DND-41 (cell line): ENCODE data around the gene CFAP58.

Experiments used
- ATAC-seq: fragments of 200-7000 bp; cut with Tn5 transposase; 3 replicates; pipeline ENCODE4 v1.9.1; 2021; ENCODE audit warnings: low read depth; ENCODE audit not compliant: insufficient read depth
- DNase-seq: peaks from one replicate; pipeline ENCODE4 v3.0.0-alpha.2; 2020
- H2AFZ ChIP-seq: 2 replicates; pipeline ENCODE4 v1.6.0; 2012; ENCODE audit warnings: low read depth, low read length
- H3K27ac ChIP-seq: 2 replicates; pipeline ENCODE4 v1.5.1; 2012; ENCODE audit warnings: low read length, inconsistent platforms
- H3K27me3 ChIP-seq: fragments of 200-600 bp; sonication (generic); 2 replicates; pipeline ENCODE4 v1.6.0; 2012; ENCODE audit warnings: low read length, mild to moderate bottlenecking, inconsistent platforms; ENCODE audit not compliant: insufficient read depth, poor library complexity
- H3K36me3 ChIP-seq: 2 replicates; pipeline ENCODE4 v1.5.1; 2012; ENCODE audit warnings: low read length, inconsistent platforms; ENCODE audit not compliant: insufficient read depth
- H3K4me1 ChIP-seq: 2 replicates; pipeline ENCODE4 v1.5.1; 2012; ENCODE audit warnings: mild to moderate bottlenecking, low read length; ENCODE audit not compliant: insufficient read depth
- H3K4me2 ChIP-seq: 2 replicates; pipeline ENCODE4 v1.6.0; 2012; ENCODE audit warnings: mild to moderate bottlenecking, moderate library complexity, low read length, inconsistent platforms; ENCODE audit not compliant: insufficient read depth
- H3K4me3 ChIP-seq, 2 experiments: fragments of 200-600 bp in 1 of 2; shearing (Covaris generic) in 1 of 2; 2 replicates each; pipeline ENCODE4 v1.5.1; 2012 to 2016; ENCODE audit warnings: inconsistent platforms in 2 of 2, low read length in 2 of 2, mild to moderate bottlenecking in 2 of 2, low read depth in 1 of 2, moderate library complexity in 1 of 2
- H3K79me2 ChIP-seq: 2 replicates; pipeline ENCODE4 v1.6.0; 2012; ENCODE audit warnings: low read length, inconsistent platforms; ENCODE audit not compliant: insufficient read depth
- H3K9ac ChIP-seq: 2 replicates; pipeline ENCODE4 v1.6.0; 2012; ENCODE audit warnings: low read depth, mild to moderate bottlenecking, inconsistent platforms, low read length, moderate library complexity
- H3K9me3 ChIP-seq: 2 replicates; pipeline ENCODE4 v1.5.1; 2012; ENCODE audit warnings: low read length, moderate library complexity, mild to moderate bottlenecking, inconsistent platforms; ENCODE audit not compliant: insufficient read depth, severe bottlenecking
- H4K20me1 ChIP-seq: 2 replicates; pipeline ENCODE4 v1.6.0; 2012; ENCODE audit warnings: low read length; ENCODE audit not compliant: insufficient read depth
- CTCF ChIP-seq: IDR thresholded peaks from 2 replicates; pipeline ENCODE4 v1.5.1; 2012; ENCODE audit warnings: borderline replicate concordance, low read length, moderate library complexity, mild to moderate bottlenecking; ENCODE audit not compliant: poor library complexity, severe bottlenecking; ENCODE audit errors: extremely low read depth
- EZH2 ChIP-seq: IDR thresholded peaks from 3 replicates; pipeline ENCODE4 v1.6.1; 2012; ENCODE audit warnings: borderline replicate concordance, low read depth, mild to moderate bottlenecking, moderate library complexity, low read length, inconsistent platforms; ENCODE audit not compliant: severe bottlenecking

The CFAP58 gene

GRCh38 chr10:104347295-104348045 lies 6.2 kb upstream of the CFAP58 start:
- Histone ChIP-seq H3K4me2 (no peak overlapping the region), H3K27me3 (peaks cover 16% of the 10 kb centered on the region), H3K27ac (no peak overlapping the region), H3K4me3 (no peak overlapping the region), H3K4me1 (peaks cover 10% of the 10 kb centered on the region; the same call in 1 of the 2 replicates), H3K9me3 (no peaks in the 10 kb centered on the region), H4K20me1 (no peaks in the 10 kb centered on the region), H2AFZ (no peak overlapping the region), H3K36me3 (no peaks in the 10 kb centered on the region), H3K9ac (no peak overlapping the region), H3K79me2 (no peaks in the 10 kb centered on the region)
- no peak for ATAC-seq
- no peak for TF ChIP-seq CTCF
- no peak for DNase-seq

- H3K9ac ChIP-seq: no peak overlapping the region
- H3K27me3 ChIP-seq: peaks cover 19% of the 10 kb centered on the region
- H3K27ac ChIP-seq: no peak overlapping the region
- H3K9me3 ChIP-seq: no peaks in the 10 kb centered on the region
- H3K36me3 ChIP-seq: no peaks in the 10 kb centered on the region
- H3K4me3 ChIP-seq: no peak overlapping the region
- H3K79me2 ChIP-seq: no peaks in the 10 kb centered on the region
- TF ChIP-seq EZH2 (no peak), CTCF (no peak)
- no peak overlapping the region for H2AFZ ChIP-seq
- peaks cover 18% of the 10 kb centered on the region for H3K4me1 ChIP-seq
- no peak overlapping the region for H3K4me2 ChIP-seq
- ATAC-seq (no peak), DNase-seq (no peak)
- no peaks in the 10 kb centered on the region for H4K20me1 ChIP-seq
Measured at GRCh38 chr10:104348601-104349000, 5.0 kb upstream of the CFAP58 start.

- Histone ChIP-seq H3K36me3 (no peaks in the 10 kb centered on the region), H3K9ac (no peak overlapping the region), H3K4me3 (no peak overlapping the region), H3K9me3 (no peaks in the 10 kb centered on the region), H2AFZ (no peak overlapping the region), H4K20me1 (no peaks in the 10 kb centered on the region), H3K27me3 (peaks cover 30% of the 10 kb centered on the region), H3K4me1 (peaks cover 27% of the 10 kb centered on the region), H3K27ac (no peak overlapping the region), H3K4me2 (no peak overlapping the region), H3K79me2 (no peaks in the 10 kb centered on the region)
- no peak for ATAC-seq
- DNase-seq: no peak
- no peak for TF ChIP-seq CTCF
- no peak for TF ChIP-seq EZH2
Measured at GRCh38 chr10:104349623-104350126, 4.0 kb upstream of the CFAP58 start.
